Peyer's patch (tissue), 4 donors: ENCODE data around the gene FRMD4A.

Source experiments
- POLR2A ChIP-seq, 2 donors: fragments of 450-650 bp; IDR thresholded peaks; one replicate each; pipeline ENCODE4 v1.5.1; 2017; ENCODE audit warnings: antibody characterized with exemption in 2 of 2, mild to moderate bottlenecking in 2 of 2, moderate library complexity in 2 of 2
- TF ChIP-seq, protein P1 (sequence below), 6 experiments: fragments of 450-650 bp in 4 of 6; fragments of 200-600 bp in 2 of 6; sonication (generic) in 1 of 6; IDR thresholded peaks; one replicate each; pipeline ENCODE4 v1.5.1; 2017 to 2019; ENCODE audit warnings: antibody characterized with exemption in 6 of 6, mild to moderate bottlenecking in 3 of 6, moderate library complexity in 1 of 6

- TF ChIP-seq, protein P1, sequence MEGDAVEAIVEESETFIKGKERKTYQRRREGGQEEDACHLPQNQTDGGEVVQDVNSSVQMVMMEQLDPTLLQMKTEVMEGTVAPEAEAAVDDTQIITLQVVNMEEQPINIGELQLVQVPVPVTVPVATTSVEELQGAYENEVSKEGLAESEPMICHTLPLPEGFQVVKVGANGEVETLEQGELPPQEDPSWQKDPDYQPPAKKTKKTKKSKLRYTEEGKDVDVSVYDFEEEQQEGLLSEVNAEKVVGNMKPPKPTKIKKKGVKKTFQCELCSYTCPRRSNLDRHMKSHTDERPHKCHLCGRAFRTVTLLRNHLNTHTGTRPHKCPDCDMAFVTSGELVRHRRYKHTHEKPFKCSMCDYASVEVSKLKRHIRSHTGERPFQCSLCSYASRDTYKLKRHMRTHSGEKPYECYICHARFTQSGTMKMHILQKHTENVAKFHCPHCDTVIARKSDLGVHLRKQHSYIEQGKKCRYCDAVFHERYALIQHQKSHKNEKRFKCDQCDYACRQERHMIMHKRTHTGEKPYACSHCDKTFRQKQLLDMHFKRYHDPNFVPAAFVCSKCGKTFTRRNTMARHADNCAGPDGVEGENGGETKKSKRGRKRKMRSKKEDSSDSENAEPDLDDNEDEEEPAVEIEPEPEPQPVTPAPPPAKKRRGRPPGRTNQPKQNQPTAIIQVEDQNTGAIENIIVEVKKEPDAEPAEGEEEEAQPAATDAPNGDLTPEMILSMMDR (IDR thresholded peaks at IDR 0.05), result no peak
- TF ChIP-seq POLR2A (IDR thresholded peaks at IDR 0.05), result no peak
Measured at GRCh38 chr10:13651969-13652720, 678.6 kb downstream of the FRMD4A start.
